ENCODE results near the gene C1orf116. TPM values are rescaled to one million over a fixed set of nuclear protein-coding genes. Genes with fewer than 3 reads are reported as not detected.

C1orf116 gene
- total RNA-seq, 1 donor from 2014 or later: not detected

DNA sequence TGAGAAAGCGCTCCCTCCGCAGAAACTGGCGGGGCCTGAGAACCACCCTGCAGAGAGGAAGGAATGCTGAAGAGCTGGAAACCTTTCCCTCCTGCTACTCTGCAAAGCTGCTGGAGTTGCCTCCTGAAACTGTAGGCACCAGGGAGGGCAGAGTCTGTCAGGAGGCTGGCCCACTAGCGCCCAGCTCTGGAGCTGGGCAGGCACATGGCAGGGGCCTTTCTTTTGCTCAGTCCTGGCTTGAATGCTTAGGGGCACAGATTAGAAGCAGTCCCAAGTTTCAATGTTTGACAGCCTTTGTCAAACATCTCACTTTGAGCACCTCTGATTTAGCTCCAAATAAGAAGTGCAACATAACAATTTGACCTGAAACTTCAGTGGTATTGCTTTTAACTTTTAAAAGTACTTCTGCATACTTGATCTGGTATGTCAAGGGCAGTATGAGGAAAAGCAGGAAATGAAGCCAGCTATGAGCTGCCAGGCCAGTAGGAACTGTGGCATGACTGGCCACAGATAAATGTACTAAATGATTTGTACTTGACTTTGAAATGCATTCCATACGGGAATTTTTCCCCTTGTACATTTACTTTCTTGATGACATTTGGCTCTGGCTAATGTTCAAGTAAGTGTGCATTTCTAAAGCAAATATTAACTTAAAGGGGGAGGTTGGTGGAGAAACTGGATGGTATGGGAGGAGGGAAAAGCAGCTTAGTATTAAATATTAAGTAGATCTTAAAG is 7.2 kb downstream of the C1orf116 start:
- Mint-ChIP-seq H3K4me3 (no peak overlapping the region), H3K9me3 (no peaks in the 10 kb centered on the region), H3K27me3 (peaks cover 32% of the 10 kb centered on the region), H3K4me1 (peaks cover 7% of the 10 kb centered on the region), H3K27ac (no peak overlapping the region), H3K36me3 (ENCODE audit: low read depth) (no peaks in the 10 kb centered on the region)
- intact Hi-C loops (cut with micrococcal nuclease): no loop called here
- no peak for DNase-seq

DNA sequence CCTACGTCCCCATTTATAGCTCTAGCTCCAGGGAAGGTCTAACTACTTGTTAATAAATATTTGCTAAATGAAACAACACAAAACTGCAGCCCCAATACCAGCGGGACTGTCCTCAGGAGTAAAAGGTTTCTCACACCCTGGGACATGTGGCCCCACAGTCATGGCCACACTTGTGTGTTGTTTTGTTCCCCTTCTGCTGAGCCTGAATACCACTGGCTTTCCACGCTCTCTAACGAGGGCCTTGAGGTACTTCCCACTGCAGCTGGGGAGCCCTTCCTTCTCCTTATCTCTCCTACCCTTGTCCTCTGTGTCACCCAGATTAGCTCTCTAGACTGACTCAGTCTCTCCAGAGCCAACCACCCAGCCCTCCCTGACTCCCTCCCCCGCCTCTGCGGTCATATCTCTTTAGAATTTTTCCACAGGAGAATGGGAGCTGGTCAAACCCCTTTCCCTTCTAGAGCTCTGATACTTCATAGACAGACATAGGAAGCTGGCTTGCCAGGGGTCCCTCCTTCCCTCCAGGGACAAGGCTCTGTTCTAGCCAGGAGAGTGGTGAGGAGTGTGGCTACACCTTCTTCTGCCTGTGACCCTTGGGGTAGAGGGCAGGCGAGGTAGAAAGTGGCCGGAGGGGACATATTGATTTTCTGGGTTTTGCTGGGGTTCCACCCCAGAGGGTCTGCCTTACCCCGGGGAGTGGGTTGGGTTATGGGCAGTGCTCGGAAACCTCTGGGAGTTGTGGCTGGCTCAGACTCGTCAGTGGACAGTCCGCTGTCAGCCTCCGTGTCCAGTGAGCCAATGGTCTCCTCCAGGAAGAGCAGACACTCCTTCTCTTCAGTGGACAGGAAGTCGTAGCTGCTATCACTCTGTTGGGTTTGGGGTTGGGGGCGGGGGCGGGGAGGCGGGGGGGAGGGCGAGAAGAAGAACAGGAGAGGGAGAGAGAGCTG is 8.1 kb downstream of the C1orf116 start:
- peaks cover 7% of the 10 kb centered on the region for H3K4me1 Mint-ChIP-seq
- peak; percentile 47 for DNase-seq
- intact Hi-C loops (cut with micrococcal nuclease): no loop called here
- H3K9me3 Mint-ChIP-seq: no peaks in the 10 kb centered on the region
- no peaks in the 10 kb centered on the region for H3K36me3 Mint-ChIP-seq (ENCODE audit: low read depth)
- H3K27me3 Mint-ChIP-seq: peaks cover 25% of the 10 kb centered on the region
- no peak overlapping the region for H3K4me3 Mint-ChIP-seq
- no peak overlapping the region for H3K27ac Mint-ChIP-seq

DNA sequence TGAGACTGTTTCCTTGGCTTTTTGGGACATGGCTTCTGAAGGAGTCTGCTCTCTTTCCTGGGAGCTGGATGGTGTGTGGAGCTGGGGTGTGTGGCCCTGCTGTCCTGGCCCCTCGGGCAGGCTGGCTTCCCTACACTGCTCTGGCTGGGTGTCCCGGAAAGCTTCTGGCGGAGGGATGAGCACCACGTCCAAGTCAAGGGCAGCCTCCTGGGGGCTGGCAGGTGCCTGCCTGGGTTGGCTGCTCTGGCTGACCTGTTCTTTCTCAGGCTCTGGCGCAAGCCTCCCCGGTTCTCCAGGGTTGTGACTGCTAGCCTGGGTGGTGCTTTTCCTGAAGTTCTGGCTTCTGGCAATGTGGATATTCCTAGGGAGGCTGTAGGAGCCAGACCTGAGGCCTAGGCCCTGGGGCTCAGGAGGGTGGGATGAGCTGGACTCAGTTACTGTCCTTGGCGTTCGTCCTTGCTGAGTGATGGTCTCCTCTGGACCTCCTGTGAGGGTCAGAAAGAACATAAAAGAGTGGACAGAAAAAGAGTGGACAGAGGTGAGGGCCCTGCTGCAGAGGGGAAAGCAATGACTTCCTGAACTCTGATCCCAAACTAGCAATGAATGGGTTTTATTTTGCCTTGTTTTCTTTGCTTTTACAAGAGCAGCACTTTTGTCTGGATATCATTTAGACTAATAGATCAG is 9.4 kb downstream of the C1orf116 start:
- H3K27me3 Mint-ChIP-seq: peaks cover 25% of the 10 kb centered on the region
- no peaks in the 10 kb centered on the region for H3K9me3 Mint-ChIP-seq
- H3K4me1 Mint-ChIP-seq: peaks cover 7% of the 10 kb centered on the region
- H3K27ac Mint-ChIP-seq: no peak overlapping the region
- DNase-seq: peak; percentile 46
- no peaks in the 10 kb centered on the region for H3K36me3 Mint-ChIP-seq (ENCODE audit: low read depth)
- intact Hi-C loops (cut with micrococcal nuclease): no loop called here
- H3K4me3 Mint-ChIP-seq: no peak overlapping the region

DNA sequence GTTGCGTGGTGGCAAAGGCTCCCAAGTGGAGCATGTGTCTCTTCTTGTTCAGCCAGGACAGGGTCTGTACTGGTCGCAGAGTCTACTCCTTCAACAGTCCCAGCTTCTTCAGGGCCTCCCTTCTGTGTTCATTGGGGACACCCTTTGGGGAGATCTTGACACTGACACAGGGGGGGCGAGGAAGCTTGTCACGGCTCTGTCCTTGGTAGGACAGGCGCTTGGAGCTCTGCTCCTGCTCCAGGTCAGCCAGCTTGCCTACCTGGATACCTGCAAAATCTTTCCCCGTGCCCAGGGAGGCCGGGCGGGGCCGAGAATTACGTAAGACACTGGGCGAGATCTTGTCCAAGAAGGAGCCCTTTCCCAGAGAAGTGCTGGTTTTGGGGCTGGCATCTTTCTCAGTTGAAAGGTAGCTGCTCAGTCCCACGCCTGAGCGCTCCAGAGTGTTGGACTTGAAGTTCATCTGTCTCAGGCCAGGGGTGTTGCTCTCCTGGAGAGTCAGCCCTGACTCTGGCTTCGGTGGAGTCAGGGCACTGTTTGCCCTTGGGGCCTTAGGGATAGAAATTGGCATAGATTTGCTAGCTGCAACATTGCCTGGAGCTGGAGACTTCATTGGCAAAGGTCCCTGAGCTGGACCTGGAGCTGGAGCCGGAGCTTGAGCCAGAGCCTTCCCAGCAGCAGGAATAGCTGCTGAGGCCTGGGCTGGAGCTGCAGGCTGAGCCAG is 10.5 kb downstream of the C1orf116 start:
- Mint-ChIP-seq H3K4me3 (no peak overlapping the region), H3K27me3 (peaks cover 23% of the 10 kb centered on the region), H3K36me3 (ENCODE audit: low read depth) (no peaks in the 10 kb centered on the region), H3K9me3 (no peaks in the 10 kb centered on the region), H3K27ac (no peak overlapping the region), H3K4me1 (peaks cover 7% of the 10 kb centered on the region)
- intact Hi-C loops (cut with micrococcal nuclease): no loop called here
- DNase-seq: peak; percentile 44

DNA sequence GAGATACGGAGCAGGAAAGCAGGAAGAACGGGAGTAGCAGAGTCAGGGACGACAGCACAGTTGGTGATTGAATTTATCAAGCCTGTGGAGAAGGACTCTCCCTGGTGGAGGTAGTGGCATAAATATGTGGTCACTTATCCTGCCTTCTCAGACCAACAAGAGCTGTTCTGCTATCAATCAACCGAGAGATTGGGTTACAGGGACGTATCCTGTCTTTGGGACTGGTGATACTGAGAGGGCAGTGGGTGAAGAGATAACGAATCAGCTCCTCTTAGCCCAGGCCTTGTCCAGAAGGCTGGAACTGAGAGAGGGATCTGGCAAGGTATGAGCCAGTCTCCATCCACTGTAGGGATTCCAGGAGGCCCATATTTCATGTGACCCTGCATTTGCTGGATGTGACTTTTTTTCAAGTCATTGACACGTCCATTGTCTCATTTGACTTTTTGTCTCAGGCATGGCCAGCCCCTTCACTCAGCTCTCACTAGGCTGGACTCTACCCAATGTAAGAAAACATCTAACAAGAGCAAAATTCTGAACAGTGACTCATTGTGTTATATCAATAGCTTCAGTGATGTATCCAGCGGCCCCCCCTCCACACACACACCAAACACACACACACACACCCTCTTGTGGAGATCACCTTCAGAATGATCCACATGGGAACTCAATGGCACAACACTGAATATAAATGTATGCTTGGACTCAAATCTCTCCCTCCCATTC is 11.3 kb downstream of the C1orf116 start:
- Mint-ChIP-seq H3K27ac (no peak overlapping the region), H3K36me3 (ENCODE audit: low read depth) (no peaks in the 10 kb centered on the region), H3K9me3 (no peaks in the 10 kb centered on the region), H3K27me3 (peaks cover 19% of the 10 kb centered on the region), H3K4me3 (no peak overlapping the region), H3K4me1 (peaks cover 7% of the 10 kb centered on the region)
- intact Hi-C loops (cut with micrococcal nuclease): no loop called here
- DNase-seq: peak; percentile 49

DNA sequence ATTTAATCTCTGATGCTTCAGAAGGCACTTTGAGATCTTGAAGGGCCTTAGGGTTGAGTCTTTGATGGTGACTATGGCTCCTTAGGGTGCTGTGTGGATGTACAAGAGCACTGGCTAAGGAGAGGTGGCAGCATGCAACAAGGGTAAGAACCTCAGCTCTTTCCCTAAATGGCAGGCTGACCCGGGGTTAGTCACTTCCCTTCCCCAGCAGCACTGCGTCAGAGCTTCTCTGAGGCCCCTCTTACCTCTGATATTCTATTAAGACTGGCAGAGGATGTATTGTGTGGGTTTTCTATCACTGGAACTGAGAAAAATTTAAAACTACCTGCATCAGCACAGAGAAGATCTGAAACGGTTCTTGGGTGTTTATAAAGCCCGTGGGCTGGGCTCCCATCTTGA is 11.8 kb downstream of the C1orf116 start:
- H3K4me1 Mint-ChIP-seq: peaks cover 7% of the 10 kb centered on the region
- H3K36me3 Mint-ChIP-seq (ENCODE audit: low read depth): no peaks in the 10 kb centered on the region
- DNase-seq: peak; percentile 45
- H3K27ac Mint-ChIP-seq: no peak overlapping the region
- peaks cover 16% of the 10 kb centered on the region for H3K27me3 Mint-ChIP-seq
- H3K9me3 Mint-ChIP-seq: no peaks in the 10 kb centered on the region
- H3K4me3 Mint-ChIP-seq: no peak overlapping the region
- intact Hi-C loops (cut with micrococcal nuclease): no loop called here

DNA sequence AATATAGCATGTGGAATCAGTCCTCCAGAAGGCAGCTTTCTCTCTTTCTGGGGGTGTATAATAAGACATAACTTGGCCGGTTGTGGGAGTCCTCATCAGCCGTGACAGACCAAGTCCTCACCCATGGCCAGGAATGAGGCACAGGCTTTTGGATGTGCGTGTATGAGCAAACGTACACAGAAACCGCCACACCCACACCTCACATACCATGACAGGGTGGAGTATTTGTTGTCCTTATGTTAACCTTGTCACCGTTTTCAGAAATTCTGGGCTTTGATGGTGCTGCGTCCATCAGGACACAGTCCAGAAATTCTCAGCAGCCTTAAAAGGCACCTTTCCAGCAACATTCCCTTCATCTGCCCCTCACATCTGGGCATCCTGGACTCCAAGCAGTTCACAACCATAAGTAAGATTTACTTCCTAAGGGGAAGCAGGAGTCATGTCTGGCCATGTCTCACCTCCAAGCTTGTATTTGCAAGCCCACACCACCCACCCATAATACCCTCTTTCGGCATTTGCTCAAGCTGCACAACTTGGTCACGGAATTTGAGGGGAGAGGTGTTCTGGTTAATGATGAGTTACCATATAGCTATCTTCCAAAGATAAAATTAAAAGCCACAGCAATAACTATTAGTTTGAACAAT is 12.4 kb downstream of the C1orf116 start:
- Mint-ChIP-seq H3K27me3 (peaks cover 12% of the 10 kb centered on the region), H3K27ac (no peak overlapping the region), H3K9me3 (no peaks in the 10 kb centered on the region), H3K4me3 (no peak overlapping the region), H3K4me1 (peaks cover 7% of the 10 kb centered on the region), H3K36me3 (ENCODE audit: low read depth) (no peaks in the 10 kb centered on the region)
- intact Hi-C loops (cut with micrococcal nuclease): no loop called here
- no peak for DNase-seq

DNA sequence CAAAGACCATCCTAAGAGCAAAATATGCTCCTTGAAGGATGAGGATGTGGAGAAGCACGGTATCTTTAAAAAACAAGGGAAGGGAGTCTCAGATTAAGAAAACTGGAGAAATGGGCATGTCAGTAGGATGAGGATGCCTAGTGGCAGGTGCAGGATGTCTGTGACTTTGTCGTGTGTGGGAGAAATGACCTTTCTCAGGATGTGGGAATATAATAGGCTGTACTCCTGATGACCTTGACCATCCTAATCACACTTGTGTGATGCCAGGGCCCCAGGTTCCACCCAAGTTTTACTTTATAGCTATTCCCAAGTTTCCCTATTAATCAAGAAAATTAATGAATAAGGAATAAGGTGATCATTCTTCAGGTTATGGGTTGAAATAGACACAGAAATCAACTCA is 12.9 kb downstream of the C1orf116 start:
- DNase-seq: no peak
- no peaks in the 10 kb centered on the region for H3K9me3 Mint-ChIP-seq
- peaks cover 5% of the 10 kb centered on the region for H3K4me1 Mint-ChIP-seq
- peaks cover 14% of the 10 kb centered on the region for H3K27me3 Mint-ChIP-seq
- H3K4me3 Mint-ChIP-seq: no peak overlapping the region
- no peaks in the 10 kb centered on the region for H3K36me3 Mint-ChIP-seq (ENCODE audit: low read depth)
- intact Hi-C loops (cut with micrococcal nuclease): no loop called here
- H3K27ac Mint-ChIP-seq: no peak overlapping the region

DNA sequence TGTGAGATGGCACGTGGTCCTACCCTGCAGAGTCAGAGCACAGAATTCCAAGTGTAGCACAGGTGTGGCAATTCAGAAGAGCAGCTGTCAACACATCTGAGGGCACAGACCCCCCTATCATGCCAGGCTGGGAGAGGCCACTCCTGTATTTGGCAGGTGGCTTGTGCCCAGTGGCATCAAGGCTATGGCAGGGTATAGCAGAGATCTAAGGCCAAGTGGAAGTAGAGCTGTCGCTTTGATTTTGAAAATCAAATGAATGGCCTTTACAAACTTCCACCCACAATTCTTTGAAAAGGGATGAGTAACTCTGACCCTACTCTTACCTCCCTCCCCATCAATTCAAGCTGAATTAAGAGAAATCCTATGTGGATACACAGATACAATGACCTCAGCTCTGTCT is 13.4 kb downstream of the C1orf116 start:
- H3K9me3 Mint-ChIP-seq: no peaks in the 10 kb centered on the region
- H3K36me3 Mint-ChIP-seq (ENCODE audit: low read depth): no peaks in the 10 kb centered on the region
- H3K4me3 Mint-ChIP-seq: no peak overlapping the region
- peaks cover under 1% of the 10 kb centered on the region for H3K4me1 Mint-ChIP-seq
- H3K27ac Mint-ChIP-seq: no peak overlapping the region
- DNase-seq: no peak
- H3K27me3 Mint-ChIP-seq: peaks cover 16% of the 10 kb centered on the region
- intact Hi-C loops (cut with micrococcal nuclease): no loop called here

DNA sequence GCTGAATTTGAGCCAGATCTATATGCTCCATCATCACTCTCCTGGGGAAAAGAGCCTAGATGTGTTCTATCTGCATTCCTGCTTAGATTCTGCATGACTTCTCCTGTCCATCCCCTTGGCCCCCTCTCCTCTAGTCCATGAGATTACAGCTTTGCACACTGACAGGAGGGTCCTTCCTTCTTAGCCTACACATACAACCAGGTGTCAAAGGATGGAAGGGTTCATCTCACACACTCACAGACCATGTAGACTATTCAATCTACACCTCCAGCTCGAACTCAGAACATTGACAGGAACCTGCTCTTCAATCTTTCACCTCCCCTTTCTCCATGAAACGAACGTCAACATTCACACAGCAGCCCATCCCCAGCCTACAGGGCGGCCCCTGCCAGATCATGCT is 13.8 kb downstream of the C1orf116 start:
- Mint-ChIP-seq H3K36me3 (ENCODE audit: low read depth) (no peaks in the 10 kb centered on the region), H3K4me3 (no peak overlapping the region), H3K27me3 (peaks cover 16% of the 10 kb centered on the region), H3K9me3 (no peaks in the 10 kb centered on the region), H3K4me1 (no peaks in the 10 kb centered on the region), H3K27ac (no peak overlapping the region)
- intact Hi-C loops (cut with micrococcal nuclease): no loop called here
- DNase-seq: no peak

DNA sequence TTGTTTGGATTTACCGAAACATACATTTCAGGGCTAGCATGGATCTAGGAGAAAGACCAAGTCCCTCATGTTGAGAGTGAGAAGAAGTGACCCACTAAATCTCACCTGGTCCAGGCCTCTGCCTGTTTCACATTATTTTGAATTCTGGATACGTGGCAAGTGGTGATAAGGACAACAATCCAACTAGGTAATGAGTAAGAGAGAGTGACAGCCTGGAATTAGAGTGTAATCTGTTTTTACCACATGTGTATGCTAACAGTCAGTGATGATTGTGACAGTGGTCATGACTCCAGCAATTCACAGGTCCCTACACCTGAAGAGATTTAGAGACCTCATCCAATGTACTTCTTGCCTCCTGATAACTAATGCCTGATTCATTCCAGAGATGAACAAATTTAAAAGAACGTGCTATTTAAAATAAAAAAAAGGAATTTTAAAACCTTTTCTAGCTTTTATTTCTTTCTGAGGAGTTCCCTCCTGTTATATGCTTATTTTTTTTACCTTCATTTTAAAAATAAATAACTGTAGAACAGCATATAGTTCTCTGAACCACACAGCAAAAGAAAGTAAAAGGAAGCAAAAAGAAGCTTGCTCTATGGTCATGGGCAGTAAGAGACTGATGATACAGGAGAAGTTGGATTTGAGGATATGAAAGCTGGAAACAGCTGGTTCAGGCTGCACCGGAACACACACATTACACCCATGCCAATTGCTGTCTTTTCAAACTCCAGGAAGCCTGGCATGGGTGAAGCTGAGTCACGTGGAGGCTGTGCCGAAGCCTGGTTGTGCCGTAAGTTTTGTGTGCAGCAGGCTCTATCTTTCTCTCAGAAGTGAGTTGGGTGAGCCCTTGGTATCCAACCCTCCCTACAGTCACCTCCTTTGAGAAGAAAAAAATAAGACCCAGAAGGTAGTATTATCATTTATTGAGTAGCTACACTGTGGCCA is 14.7 kb downstream of the C1orf116 start:
- intact Hi-C loops (cut with micrococcal nuclease): no loop called here
- no peak overlapping the region for H3K4me3 Mint-ChIP-seq
- H3K27me3 Mint-ChIP-seq: peaks cover 23% of the 10 kb centered on the region
- no peaks in the 10 kb centered on the region for H3K36me3 Mint-ChIP-seq (ENCODE audit: low read depth)
- DNase-seq: no peak
- no peaks in the 10 kb centered on the region for H3K4me1 Mint-ChIP-seq
- no peak overlapping the region for H3K27ac Mint-ChIP-seq
- no peaks in the 10 kb centered on the region for H3K9me3 Mint-ChIP-seq

DNA sequence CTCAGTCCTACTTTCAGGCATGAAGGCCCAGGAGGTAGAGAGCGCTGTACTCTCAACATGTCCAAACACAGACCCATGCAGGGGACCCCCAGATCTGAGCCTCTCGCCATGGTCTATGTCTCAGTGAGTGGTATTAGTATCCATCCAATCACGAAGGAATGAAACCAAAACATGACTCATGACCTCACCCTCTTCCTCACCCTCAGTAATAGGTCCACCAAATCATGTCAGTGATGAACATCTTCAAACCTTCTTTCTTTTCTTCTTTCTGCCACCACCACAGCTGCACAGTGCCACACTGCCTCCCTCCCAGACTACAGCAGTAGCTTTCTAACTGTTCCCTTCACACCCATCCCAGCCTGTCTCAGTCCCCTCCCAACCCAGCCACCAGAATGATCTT is 16.8 kb downstream of the C1orf116 start:
- no peaks in the 10 kb centered on the region for H3K36me3 Mint-ChIP-seq (ENCODE audit: low read depth)

More for the DNA sequence above, 16.8 kb downstream of the C1orf116 start:
- intact Hi-C loops (cut with micrococcal nuclease): no loop called here
- H3K9me3 Mint-ChIP-seq: no peaks in the 10 kb centered on the region
- no peak overlapping the region for H3K4me3 Mint-ChIP-seq
- peaks cover 37% of the 10 kb centered on the region for H3K27me3 Mint-ChIP-seq
- DNase-seq: peak; percentile 48
- H3K27ac Mint-ChIP-seq: no peak overlapping the region
- H3K4me1 Mint-ChIP-seq: no peaks in the 10 kb centered on the region

Measured in activated CD4-positive, alpha-beta T cell treated with anti-CD3 and anti-CD28 coated beads, Interleukin-2, amount 10 ng/mL, durations not matched to agents 24 days and 14 days (primary cell).